K562 (cell line): ENCODE data around the gene ZNF687. TPM values are rescaled to one million over a fixed set of nuclear protein-coding genes. Genes with fewer than 3 reads are reported as not detected.

Source experiments
- COPS2 ChIP-seq: fragments of 450-650 bp; conservative IDR thresholded peaks from 2 replicates; pipeline ENCODE4 v1.6.1; 2016; ENCODE audit warnings: mild to moderate bottlenecking, moderate library complexity
- EHMT2 ChIP-seq: fragments of 450-650 bp; IDR thresholded peaks from 2 replicates; pipeline ENCODE4 v1.6.1; 2018; ENCODE audit warnings: antibody characterized with exemption
- GATAD2A ChIP-seq: fragments of 450-650 bp; IDR thresholded peaks from 2 replicates; pipeline ENCODE4 v1.6.1; 2017
- HNRNPK ChIP-seq: fragments of 200-400 bp; formaldehyde crosslinking; IDR thresholded peaks from one replicate; pipeline ENCODE4 v1.6.1; 2018; ENCODE audit warnings: mild to moderate bottlenecking, low read depth, low read length; ENCODE audit not compliant: poor library complexity, severe bottlenecking
- IRF2 ChIP-seq: sonication (generic); formaldehyde crosslinking; IDR thresholded peaks from 2 replicates; pipeline ENCODE4 v1.8.1; 2022; ENCODE audit warnings: mild to moderate bottlenecking, missing genetic modification reagents
- KDM2B ChIP-seq: fragments of 250-450 bp; sonication (Bioruptor Pico); IDR thresholded peaks from 2 replicates; pipeline ENCODE4 v1.8.0; 2021; ENCODE audit warnings: mild to moderate bottlenecking, moderate library complexity
- KDM5B ChIP-seq: fragments of 200-600 bp; sonication (generic); IDR thresholded peaks from 2 replicates; pipeline ENCODE4 v1.6.1; 2012; ENCODE audit warnings: low read depth, mild to moderate bottlenecking, moderate library complexity, low read length, control low read depth, inconsistent platforms; ENCODE audit not compliant: insufficient replicate concordance
- MECOM ChIP-seq: fragments of 250-450 bp; sonication (Bioruptor Pico); IDR thresholded peaks from 2 replicates; pipeline ENCODE4 v1.8.0; 2022; ENCODE audit warnings: inconsistent platforms
- NCOR1 ChIP-seq: fragments of 450-650 bp; IDR thresholded peaks from 2 replicates; pipeline ENCODE4 v1.6.1; 2016; ENCODE audit warnings: mild to moderate bottlenecking, moderate library complexity
- NR4A1 ChIP-seq, 2 experiments: fragments of 250-450 bp in 1 of 2; fragments of 450-650 bp in 1 of 2; sonication (Bioruptor Pico) in 1 of 2; IDR thresholded peaks; 2 replicates each; pipeline versions ENCODE4 v1.4.0 to v1.6.1; 2016 to 2020; ENCODE audit warnings: mild to moderate bottlenecking in 2 of 2, missing compliant biosample characterization in 1 of 2, missing genetic modification characterization in 1 of 2, moderate library complexity in 1 of 2
- PHF20 ChIP-seq: fragments of 450-650 bp; IDR thresholded peaks from 2 replicates; pipeline ENCODE4 v1.6.1; 2018; ENCODE audit not compliant: partially characterized antibody
- POLR2AphosphoS5 ChIP-seq: IDR thresholded peaks from 2 replicates; pipeline ENCODE4 v1.6.1; 2011; ENCODE audit warnings: mild to moderate bottlenecking, low read depth, low read length, moderate library complexity; ENCODE audit not compliant: control insufficient read depth, insufficient read depth
- POLR2G ChIP-seq: fragments of 200-400 bp; formaldehyde crosslinking; IDR thresholded peaks from 2 replicates; pipeline ENCODE4 v1.6.1; 2017; ENCODE audit warnings: low read depth, mild to moderate bottlenecking, antibody characterized with exemption, low read length, moderate library complexity
- PURB ChIP-seq: sonication (generic); formaldehyde crosslinking; IDR thresholded peaks from 2 replicates; pipeline ENCODE4 v1.9.0; 2021; ENCODE audit warnings: low read depth, mild to moderate bottlenecking, missing genetic modification reagents
- SMARCE1 ChIP-seq: fragments of 450-650 bp; IDR thresholded peaks from 2 replicates; pipeline ENCODE4 v1.7.1; 2016; ENCODE audit warnings: mild to moderate bottlenecking
- TEAD2 ChIP-seq: fragments of 450-650 bp; IDR thresholded peaks from 2 replicates; pipeline ENCODE4 v1.6.1; 2016; ENCODE audit warnings: missing genetic modification characterization, control low read depth, missing compliant biosample characterization
- YY1 ChIP-seq, 3 experiments: IDR thresholded peaks; 2 replicates each; pipeline ENCODE4 v1.6.1; 2011; ENCODE audit warnings: low read length in 2 of 3, mild to moderate bottlenecking in 2 of 3, moderate library complexity in 2 of 3, borderline replicate concordance in 1 of 3, control low read depth in 1 of 3, low read depth in 1 of 3; ENCODE audit not compliant: insufficient read depth in 3 of 3, insufficient replicate concordance in 2 of 3, control insufficient read depth in 1 of 3, insufficient read length in 1 of 3; ENCODE audit errors: extremely low read depth in 1 of 3
- ZBED1 ChIP-seq: IDR thresholded peaks from 2 replicates; pipeline ENCODE4 v1.6.1; 2014
- ZEB2 ChIP-seq: fragments of 450-650 bp; IDR thresholded peaks from 2 replicates; pipeline ENCODE4 v1.6.1; 2016
- ZKSCAN3 ChIP-seq: fragments of 250-450 bp; sonication (Bioruptor Pico); IDR thresholded peaks from 2 replicates; pipeline ENCODE4 v1.4.0; 2020
- ZNF175 ChIP-seq: fragments of 200-800 bp; sonication (Bioruptor generic); IDR thresholded peaks from 2 replicates; pipeline ENCODE4 v1.6.1; 2016; ENCODE audit warnings: low read depth, mild to moderate bottlenecking, missing genetic modification characterization, missing compliant biosample characterization
- ZSCAN29 ChIP-seq: fragments of 450-650 bp; IDR thresholded peaks from 2 replicates; pipeline ENCODE4 v1.6.1; 2017
- polyA plus RNA-seq, 8 experiments: library from polyadenylated mRNA; depleted of rRNA in 4 of 8; stranded (reverse) in 5 of 8; unstranded in 3 of 8; fragments of >200 nt; fragmentation: Nextera tagmentation in 2 of 8; fragmentation: Illumina TruSeq in 1 of 8; extraction: Ambion mirVana in 2 of 8; extraction: Trizol in 1 of 8; gene quantifications; 2 replicates each; pipeline versions ENCODE4 v1.2.1 to v1.2.3, GENCODE V29; 2011 to 2014; ENCODE audit warnings: inconsistent platforms in 1 of 8, missing spikeins in 1 of 8
- total RNA-seq, 7 experiments: library from RNA; depleted of rRNA in 6 of 7; stranded (reverse); fragments of >200 nt in 6 of 7; fragmentation: Illumina TruSeq in 2 of 7; extraction: Trizol in 2 of 7; gene quantifications; 2 replicates each; pipeline versions ENCODE4 v1.2.1 to v1.2.3, GENCODE V29; 2011 to 2021; ENCODE audit warnings: low replicate concordance in 1 of 7
- TF ChIP-seq, protein P1 (sequence below): conservative IDR thresholded peaks from 2 replicates; pipeline ENCODE4 v1.6.1; 2011; ENCODE audit warnings: low read depth, mild to moderate bottlenecking, low read length; ENCODE audit not compliant: control insufficient read depth

ZNF687 gene
- total and polyA plus RNA-seq, 9 of the 15 experiments (the other 6 are each of a cell fraction or from before 2014, with no cell fraction given), result 0.13 to 26.4 (median 10.6) TPM

- TF ChIP-seq IRF2 (CRISPR knock-in tag), result no peak
- TF ChIP-seq ZKSCAN3 (CRISPR knock-in tag), result no peak
- TF ChIP-seq NCOR1, result no peak
- no peak for TF ChIP-seq ZSCAN29
- peak; percentile 88 for TF ChIP-seq PHF20
- TF ChIP-seq, protein P1, sequence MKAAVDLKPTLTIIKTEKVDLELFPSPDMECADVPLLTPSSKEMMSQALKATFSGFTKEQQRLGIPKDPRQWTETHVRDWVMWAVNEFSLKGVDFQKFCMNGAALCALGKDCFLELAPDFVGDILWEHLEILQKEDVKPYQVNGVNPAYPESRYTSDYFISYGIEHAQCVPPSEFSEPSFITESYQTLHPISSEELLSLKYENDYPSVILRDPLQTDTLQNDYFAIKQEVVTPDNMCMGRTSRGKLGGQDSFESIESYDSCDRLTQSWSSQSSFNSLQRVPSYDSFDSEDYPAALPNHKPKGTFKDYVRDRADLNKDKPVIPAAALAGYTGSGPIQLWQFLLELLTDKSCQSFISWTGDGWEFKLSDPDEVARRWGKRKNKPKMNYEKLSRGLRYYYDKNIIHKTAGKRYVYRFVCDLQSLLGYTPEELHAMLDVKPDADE, result peak; percentile 56; the same call in 1 of the 2 replicates
- TF ChIP-seq KDM5B, result peak; percentile 95
- no peak for TF ChIP-seq TEAD2 (tag)
- peak; percentile 98 for TF ChIP-seq POLR2AphosphoS5
- no peak for TF ChIP-seq ZNF175
- TF ChIP-seq SMARCE1, result 0 out of 2 replicates have a peak, but pooled peaks have one; percentile 52
- TF ChIP-seq ZBED1, result no peak
- no peak for TF ChIP-seq MECOM (CRISPR knock-in tag)
- 0 out of 2 replicates have a peak, but pooled peaks have one; percentile 14 for TF ChIP-seq EHMT2
- TF ChIP-seq HNRNPK, result no peak
- TF ChIP-seq COPS2, result no peak
- TF ChIP-seq KDM2B (CRISPR knock-in tag), result no peak
- TF ChIP-seq POLR2G, result peak; percentile 94
- TF ChIP-seq PURB, result no peak
- TF ChIP-seq GATAD2A, result peak; percentile 28; the same call in 1 of the 2 replicates
- peak; percentile 34 to 88 (median 80) for TF ChIP-seq YY1 (IDR thresholded peaks at IDR 0.05; ENCODE audit: borderline replicate concordance in 1 of 3, control insufficient read depth in 1 of 3, extremely low read depth in 1 of 3, insufficient read depth in 3 of 3, insufficient read length in 1 of 3, insufficient replicate concordance in 2 of 3, low read depth in 1 of 3, low read length in 2 of 3)
- 0 out of 2 replicates have a peak, but pooled peaks have one; percentile 14 for TF ChIP-seq ZEB2
- no peak for TF ChIP-seq NR4A1 (CRISPR knock-in tag; IDR thresholded peaks at IDR 0.05)
- TF ChIP-seq NR4A1 (tag; IDR thresholded peaks at IDR 0.05), result no peak
Measured at GRCh38 chr1:151254217-151255213, 27.6 kb upstream of the ZNF687 start, which contains the start of gene PSMD4 (continued).
